Ishikawa (cell line): Measurements from ENCODE around the gene PCGF5.

Experiments
- CEBPB ChIP-seq: IDR thresholded peaks from 2 replicates; pipeline ENCODE4 v1.6.1; 2012
- CREB1 ChIP-seq: IDR thresholded peaks from 2 replicates; pipeline ENCODE4 v1.6.1; 2012; ENCODE audit warnings: low read depth
- EGR1 ChIP-seq: IDR thresholded peaks from 2 replicates; pipeline ENCODE4 v1.6.1; 2012
- EP300 ChIP-seq: IDR thresholded peaks from 2 replicates; pipeline ENCODE4 v1.6.1; 2012; ENCODE audit warnings: borderline replicate concordance
- FOXM1 ChIP-seq: IDR thresholded peaks from 2 replicates; pipeline ENCODE4 v1.6.1; 2012; ENCODE audit warnings: low read depth, borderline replicate concordance
- MAX ChIP-seq: IDR thresholded peaks from 2 replicates; pipeline ENCODE4 v1.6.1; 2012
- NFIC ChIP-seq: IDR thresholded peaks from 2 replicates; pipeline ENCODE4 v1.6.1; 2012
- RAD21 ChIP-seq: IDR thresholded peaks from 2 replicates; pipeline ENCODE4 v1.6.1; 2012; ENCODE audit warnings: low read depth
- TAF1 ChIP-seq: IDR thresholded peaks from 2 replicates; pipeline ENCODE4 v1.6.1; 2012; ENCODE audit warnings: low read depth, mild to moderate bottlenecking
- TCF12 ChIP-seq: IDR thresholded peaks from 2 replicates; pipeline ENCODE4 v1.6.1; 2012; ENCODE audit warnings: low read depth
- TEAD4 ChIP-seq: IDR thresholded peaks from 2 replicates; pipeline ENCODE4 v1.6.1; 2012
- YY1 ChIP-seq: IDR thresholded peaks from 2 replicates; pipeline ENCODE4 v1.6.1; 2012; ENCODE audit warnings: low read depth
- ZBTB7A ChIP-seq: IDR thresholded peaks from 2 replicates; pipeline ENCODE4 v1.6.1; 2012; ENCODE audit warnings: low read depth
- TF ChIP-seq, protein P1 (sequence below): IDR thresholded peaks from 2 replicates; pipeline ENCODE4 v1.6.1; 2012; ENCODE audit warnings: low read depth, mild to moderate bottlenecking
- TF ChIP-seq, protein P2 (sequence below): IDR thresholded peaks from 2 replicates; pipeline ENCODE4 v1.6.1; 2012

PCGF5 gene

GRCh38 chr10:91307489-91307888 is 87.0 kb downstream of the PCGF5 start:
- TF ChIP-seq TEAD4 (no peak), EGR1 (no peak), ZBTB7A (no peak), RAD21 (no peak), FOXM1 (no peak), TAF1 (no peak), TCF12 (no peak), MAX (no peak), EP300 (no peak), CEBPB (no peak), CREB1 (no peak)
- TF ChIP-seq, protein P1, sequence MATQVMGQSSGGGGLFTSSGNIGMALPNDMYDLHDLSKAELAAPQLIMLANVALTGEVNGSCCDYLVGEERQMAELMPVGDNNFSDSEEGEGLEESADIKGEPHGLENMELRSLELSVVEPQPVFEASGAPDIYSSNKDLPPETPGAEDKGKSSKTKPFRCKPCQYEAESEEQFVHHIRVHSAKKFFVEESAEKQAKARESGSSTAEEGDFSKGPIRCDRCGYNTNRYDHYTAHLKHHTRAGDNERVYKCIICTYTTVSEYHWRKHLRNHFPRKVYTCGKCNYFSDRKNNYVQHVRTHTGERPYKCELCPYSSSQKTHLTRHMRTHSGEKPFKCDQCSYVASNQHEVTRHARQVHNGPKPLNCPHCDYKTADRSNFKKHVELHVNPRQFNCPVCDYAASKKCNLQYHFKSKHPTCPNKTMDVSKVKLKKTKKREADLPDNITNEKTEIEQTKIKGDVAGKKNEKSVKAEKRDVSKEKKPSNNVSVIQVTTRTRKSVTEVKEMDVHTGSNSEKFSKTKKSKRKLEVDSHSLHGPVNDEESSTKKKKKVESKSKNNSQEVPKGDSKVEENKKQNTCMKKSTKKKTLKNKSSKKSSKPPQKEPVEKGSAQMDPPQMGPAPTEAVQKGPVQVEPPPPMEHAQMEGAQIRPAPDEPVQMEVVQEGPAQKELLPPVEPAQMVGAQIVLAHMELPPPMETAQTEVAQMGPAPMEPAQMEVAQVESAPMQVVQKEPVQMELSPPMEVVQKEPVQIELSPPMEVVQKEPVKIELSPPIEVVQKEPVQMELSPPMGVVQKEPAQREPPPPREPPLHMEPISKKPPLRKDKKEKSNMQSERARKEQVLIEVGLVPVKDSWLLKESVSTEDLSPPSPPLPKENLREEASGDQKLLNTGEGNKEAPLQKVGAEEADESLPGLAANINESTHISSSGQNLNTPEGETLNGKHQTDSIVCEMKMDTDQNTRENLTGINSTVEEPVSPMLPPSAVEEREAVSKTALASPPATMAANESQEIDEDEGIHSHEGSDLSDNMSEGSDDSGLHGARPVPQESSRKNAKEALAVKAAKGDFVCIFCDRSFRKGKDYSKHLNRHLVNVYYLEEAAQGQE = no peak
- TF ChIP-seq, protein P2, sequence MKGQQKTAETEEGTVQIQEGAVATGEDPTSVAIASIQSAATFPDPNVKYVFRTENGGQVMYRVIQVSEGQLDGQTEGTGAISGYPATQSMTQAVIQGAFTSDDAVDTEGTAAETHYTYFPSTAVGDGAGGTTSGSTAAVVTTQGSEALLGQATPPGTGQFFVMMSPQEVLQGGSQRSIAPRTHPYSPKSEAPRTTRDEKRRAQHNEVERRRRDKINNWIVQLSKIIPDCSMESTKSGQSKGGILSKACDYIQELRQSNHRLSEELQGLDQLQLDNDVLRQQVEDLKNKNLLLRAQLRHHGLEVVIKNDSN = no peak

DNA sequence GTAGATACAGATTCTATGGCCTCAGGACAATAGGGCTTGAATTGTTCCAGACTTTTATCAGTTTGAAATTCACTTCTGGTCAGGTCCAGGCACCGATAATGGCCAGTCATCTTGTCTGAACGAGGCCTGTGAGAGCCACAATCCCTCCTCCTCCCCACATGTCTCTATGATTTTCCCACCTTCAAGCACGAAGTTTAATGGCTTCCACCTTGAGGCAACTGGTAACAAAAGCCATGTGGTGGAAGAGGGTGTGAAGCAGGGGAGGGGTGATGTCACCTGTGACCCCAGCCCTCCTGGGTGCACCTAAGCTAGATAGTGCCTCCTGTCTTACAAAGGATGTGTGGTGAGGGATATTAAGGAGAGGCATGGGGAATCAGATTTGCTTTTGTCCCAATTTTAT is 89.2 kb downstream of the PCGF5 start:
- TF ChIP-seq EGR1 = no peak
- TF ChIP-seq EP300 = no peak
- TF ChIP-seq ZBTB7A = no peak
- TF ChIP-seq FOXM1 = no peak
- TF ChIP-seq CREB1 = no peak
- TF ChIP-seq TEAD4 = no peak
- no peak for TF ChIP-seq MAX
- TF ChIP-seq TAF1 = no peak
- no peak for TF ChIP-seq TCF12
- no peak for TF ChIP-seq CEBPB
- TF ChIP-seq, protein P2 = no peak
- TF ChIP-seq, protein P1 = no peak
- no peak for TF ChIP-seq NFIC

GRCh38 chr10:91311601-91312381 is 91.3 kb downstream of the PCGF5 start:
- TF ChIP-seq TEAD4 (no peak), RAD21 (no peak), YY1 (no peak)

GRCh38 chr10:91312382-91312733 is 91.9 kb downstream of the PCGF5 start:
- TF ChIP-seq, protein P1 = no peak
- TF ChIP-seq FOXM1 = no peak
- TF ChIP-seq TAF1 = no peak
- no peak for TF ChIP-seq CEBPB
- TF ChIP-seq, protein P2 = no peak
- no peak for TF ChIP-seq EGR1
- TF ChIP-seq ZBTB7A = no peak
- TF ChIP-seq EP300 = no peak
- no peak for TF ChIP-seq TCF12
- no peak for TF ChIP-seq RAD21
- TF ChIP-seq MAX = no peak
- no peak for TF ChIP-seq CREB1
- no peak for TF ChIP-seq YY1
- no peak for TF ChIP-seq NFIC
- TF ChIP-seq TEAD4 = no peak
